ENCODE measurements around the gene KAZN. TPM values are rescaled to one million over a fixed set of nuclear protein-coding genes. Genes with fewer than 3 reads are reported as not detected.
A peak's percentile ranks its signal among the peaks of the same experiment; 100 is the strongest.
"Not testable (repeated sequence)": the region's sequence is repeated elsewhere in the genome, so short reads cannot be mapped to it uniquely, and the experiment has no call there.

Gene KAZN
- total RNA-seq, 1 donor from 2014 or later: 9.4 TPM

DNA sequence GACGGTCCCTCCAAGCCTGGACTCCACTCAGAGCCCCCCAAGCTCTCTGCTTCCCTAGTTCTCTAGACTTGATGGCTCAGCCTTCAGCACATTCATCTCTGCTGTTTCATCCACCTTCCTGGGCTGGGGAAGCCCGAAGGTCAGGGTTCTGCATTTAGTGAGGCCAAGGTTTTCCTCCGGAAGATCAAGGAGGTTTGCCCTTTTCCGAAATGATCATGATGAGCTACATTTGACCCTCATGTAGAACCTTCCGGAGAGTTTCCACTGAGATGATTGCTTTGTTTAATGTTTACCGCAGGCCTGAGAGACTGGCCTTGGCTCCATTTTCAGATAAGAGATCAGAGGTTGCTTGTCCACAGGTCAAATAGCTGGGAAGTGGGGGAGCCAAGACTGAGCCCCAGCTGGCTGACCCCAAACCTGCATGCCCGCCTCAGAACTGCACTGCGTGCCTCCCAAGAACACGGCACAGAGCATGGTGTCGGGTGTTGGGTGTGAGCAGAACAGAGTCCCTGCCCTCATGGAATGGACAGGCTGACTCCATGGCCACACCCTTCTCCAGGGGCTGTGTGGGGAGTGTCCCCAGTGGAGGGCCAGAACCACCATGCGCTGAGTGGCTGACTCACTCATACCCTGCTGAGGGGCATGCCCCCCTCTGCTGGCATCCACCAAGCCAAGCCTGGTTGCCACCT lies 354.3 kb downstream of the KAZN start:
- DNase-seq (ENCODE audit: low spot score): no peak

- DNase-seq (ENCODE audit: low spot score): no peak
These were observed 355.7 kb downstream of the KAZN start for GRCh38 chr1:14954210-14954609.

GRCh38 chr1:14954930-14955329 lies 356.4 kb downstream of the KAZN start:
- no peak for DNase-seq (ENCODE audit: low spot score)

DNA sequence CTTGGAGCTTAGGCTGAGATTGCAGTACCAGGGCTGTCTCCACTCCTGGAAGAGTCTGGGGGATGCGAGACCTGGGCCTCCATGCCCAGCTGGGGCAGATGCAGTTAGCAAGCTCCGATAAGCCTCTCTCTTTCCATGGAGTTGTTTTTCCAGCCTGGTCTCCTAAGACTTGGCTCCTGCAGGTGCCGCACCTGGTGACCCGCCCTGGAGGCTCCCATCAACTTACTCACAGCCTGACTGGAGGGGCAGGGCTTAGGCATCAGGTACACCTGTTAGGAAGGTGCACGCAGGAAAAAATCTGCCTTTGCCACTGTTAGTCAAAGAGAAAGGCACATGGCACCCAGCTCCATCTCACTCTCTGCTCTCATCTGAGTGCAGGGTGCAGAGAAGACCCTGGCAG lies 356.9 kb downstream of the KAZN start:
- DNase-seq (ENCODE audit: low spot score): no peak

DNA sequence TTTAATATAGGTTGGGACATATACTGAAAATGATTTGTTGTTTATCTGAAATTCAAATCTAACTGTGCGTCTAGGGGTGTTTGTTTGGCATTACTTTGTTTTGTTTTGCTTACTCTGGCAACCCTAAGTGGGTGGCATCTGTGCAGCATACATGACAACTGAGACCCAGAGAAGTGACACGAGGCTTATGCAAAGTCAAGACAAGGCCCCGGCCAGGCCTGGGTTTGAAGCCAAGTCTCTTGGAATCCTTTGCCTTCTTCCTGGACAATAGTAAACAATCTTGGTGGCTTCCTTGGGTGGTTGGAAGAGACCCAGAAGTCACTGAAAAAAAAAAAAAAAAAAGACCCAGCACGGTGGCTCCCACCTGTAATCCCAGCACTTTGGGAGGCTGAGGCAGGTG lies 357.5 kb downstream of the KAZN start:
- no peak for DNase-seq (ENCODE audit: low spot score)

GRCh38 chr1:14956579-14957195 lies 358.2 kb downstream of the KAZN start:
- no peak for DNase-seq (ENCODE audit: low spot score)

GRCh38 chr1:14957375-14958098 lies 359.1 kb downstream of the KAZN start:
- DNase-seq (ENCODE audit: low spot score): no peak

DNA sequence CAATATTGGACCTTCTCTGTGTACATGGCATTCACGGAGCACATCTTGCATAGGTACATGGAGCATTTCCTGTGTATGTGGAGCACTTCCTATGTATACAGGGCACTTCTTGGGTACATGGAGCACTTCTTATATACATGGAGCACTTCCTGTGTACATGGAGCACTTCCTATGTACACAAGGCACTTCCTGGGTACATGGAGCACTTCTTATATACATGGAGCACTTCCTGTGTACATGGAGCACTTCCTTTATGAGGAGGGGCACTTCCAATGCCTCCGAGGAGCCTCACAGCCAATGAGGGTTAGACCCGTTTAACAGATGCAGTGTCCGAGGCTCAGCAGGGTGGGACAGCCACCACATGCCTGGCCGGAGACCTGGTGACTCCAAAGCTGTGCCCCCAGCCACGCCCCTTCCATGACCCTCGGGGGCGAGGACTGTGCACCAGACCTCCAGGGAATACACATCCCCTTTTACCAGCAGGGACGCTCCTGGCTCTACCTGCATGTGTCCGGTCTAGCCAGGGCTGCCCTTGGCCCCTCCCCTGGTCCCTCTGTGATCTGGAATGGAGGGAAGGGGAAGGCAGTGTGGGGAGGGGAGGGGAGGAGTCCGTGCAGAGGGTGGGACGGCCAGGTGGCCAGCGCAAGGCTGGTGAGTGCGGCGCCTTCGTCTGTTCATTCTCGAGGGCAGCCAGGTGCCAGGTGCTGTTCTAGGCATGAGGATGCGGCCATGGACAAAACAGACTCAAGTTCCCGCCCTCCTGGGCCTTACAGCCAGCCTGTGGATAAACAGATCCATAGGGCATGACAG lies 360.0 kb downstream of the KAZN start:
- DNase-seq (ENCODE audit: low spot score): no peak

DNA sequence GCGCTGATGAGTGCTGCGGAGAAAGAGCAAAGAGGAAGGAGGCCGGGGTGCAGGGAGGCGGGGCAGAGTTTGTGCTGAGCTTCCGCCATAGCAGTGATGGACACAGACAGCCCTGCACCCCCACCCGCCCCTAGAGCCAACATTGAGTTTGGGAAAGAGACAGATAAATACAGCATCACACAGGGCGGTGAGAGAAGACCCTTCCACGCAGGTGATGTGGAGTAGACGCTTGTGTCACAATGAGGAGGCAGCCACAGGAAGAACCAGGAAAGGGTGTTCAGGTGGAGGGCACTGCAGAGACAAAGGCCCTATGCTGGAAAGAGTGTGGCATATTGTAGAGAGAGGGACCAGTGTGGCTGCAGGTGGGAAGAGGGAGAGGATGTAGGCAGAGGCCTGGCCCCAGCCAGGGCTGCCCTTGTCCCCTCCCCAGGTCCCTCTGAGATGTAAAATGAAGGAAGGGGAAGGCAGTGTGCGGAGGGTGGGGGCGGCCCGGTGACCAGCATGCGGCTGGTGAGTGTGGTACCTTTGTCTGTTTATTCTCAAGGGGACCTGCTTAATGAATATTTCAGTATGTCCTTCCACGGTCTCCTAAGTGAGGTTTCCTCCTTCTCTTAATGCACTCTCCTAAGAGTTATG lies 360.7 kb downstream of the KAZN start:
- DNase-seq (ENCODE audit: low spot score): no peak

DNA sequence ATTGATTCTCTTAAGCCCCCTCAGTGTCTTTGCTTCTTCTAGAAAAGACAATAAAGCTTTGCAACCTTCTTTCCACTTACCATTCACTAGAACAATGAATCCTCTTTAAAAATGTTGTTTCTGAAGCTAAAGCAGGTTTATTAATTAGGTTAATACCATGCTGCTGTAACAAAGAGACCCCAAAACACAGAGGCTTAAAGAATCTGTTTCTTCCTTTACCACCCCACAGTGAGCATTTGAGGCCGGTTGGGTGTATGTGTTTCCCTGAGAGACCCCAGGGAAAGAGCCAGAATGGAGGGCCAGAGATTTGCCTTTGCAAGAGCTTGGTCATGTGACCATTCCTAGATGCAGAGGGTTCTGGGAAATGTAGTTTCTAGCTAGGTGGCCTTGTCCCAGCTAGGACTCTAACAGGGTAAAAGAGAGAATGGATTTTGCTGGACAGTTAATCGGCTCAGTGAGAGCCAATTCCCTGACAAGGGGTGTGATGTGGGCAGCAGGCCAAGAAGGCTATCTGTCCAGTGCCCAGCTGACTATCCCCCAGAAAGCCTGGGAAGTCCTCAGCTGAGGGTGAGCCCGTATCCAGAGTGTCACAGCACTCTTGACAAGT lies 363.3 kb downstream of the KAZN start:
- no peak for DNase-seq (ENCODE audit: low spot score)

DNA sequence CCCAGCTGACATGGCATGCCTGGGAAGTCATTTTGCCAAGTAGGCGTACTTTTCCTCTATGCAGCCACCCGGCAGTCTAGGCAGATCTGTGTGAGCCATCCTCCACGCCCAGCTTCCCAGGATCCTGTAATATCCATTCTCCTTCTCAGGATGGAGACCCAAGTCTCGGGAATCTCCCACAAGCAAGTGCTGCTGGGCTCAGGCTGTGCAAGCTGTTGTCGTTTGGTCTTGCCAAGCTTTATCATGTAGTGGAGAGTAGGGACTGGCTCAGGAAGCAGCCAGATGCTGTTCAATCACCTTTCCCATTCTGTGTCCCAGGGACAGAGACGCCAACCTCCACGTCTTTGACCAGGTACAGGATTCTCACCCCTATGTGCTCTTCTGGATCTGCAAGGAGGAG lies 363.9 kb downstream of the KAZN start:
- DNase-seq (ENCODE audit: low spot score): no peak

DNA sequence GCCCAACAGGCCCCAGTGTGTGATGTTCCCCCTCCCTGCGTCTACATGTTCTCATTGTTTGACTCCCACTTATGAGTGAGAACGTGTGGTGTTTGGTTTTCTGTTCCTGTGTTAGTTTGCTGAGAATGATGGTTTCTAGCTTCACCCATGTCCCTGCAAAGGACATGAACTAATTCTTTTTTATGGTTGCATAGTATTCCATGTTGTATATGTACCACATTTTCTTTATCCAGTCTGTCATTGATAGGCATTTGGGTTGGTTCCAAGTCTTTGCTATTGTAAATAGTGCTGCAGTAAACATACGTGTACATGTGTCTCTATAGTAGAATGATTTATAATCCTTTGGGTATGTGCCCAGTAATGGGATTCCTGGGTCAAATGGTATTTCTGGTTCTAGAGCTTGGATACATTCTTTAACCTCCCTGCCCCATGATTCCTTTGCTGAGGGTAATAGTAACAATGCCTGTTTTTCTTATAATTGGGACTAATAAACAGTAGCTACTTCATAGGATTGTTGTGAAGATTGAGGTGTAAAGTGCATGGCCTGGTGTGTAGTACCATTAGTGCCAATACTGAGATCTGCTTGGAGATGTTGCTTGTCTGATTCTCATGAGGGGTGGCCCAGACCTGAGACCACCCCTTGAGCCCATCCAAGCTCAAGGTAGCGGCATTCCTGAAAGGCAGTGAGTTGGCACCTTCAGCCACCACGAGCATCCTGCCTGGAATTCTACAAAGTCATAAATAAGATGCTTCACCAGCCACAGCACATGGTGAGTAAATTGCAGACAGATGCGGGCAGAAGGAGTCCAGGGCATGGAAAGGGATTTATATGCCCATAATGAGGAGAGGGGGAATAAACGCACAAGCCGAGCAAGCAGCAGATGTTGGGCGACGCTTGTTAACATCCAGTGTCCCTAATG lies 365.6 kb downstream of the KAZN start:
- DNase-seq (ENCODE audit: low spot score): not testable (repeated sequence)

GRCh38 chr1:14964711-14965055 lies 366.2 kb downstream of the KAZN start:
- DNase-seq (ENCODE audit: low spot score): no peak

- DNase-seq (ENCODE audit: low spot score): peak; percentile 84
These were observed 369.9 kb downstream of the KAZN start for GRCh38 chr1:14968251-14968851.

- no peak for DNase-seq (ENCODE audit: low spot score)
These were observed 370.5 kb downstream of the KAZN start for GRCh38 chr1:14969006-14969405.

DNA sequence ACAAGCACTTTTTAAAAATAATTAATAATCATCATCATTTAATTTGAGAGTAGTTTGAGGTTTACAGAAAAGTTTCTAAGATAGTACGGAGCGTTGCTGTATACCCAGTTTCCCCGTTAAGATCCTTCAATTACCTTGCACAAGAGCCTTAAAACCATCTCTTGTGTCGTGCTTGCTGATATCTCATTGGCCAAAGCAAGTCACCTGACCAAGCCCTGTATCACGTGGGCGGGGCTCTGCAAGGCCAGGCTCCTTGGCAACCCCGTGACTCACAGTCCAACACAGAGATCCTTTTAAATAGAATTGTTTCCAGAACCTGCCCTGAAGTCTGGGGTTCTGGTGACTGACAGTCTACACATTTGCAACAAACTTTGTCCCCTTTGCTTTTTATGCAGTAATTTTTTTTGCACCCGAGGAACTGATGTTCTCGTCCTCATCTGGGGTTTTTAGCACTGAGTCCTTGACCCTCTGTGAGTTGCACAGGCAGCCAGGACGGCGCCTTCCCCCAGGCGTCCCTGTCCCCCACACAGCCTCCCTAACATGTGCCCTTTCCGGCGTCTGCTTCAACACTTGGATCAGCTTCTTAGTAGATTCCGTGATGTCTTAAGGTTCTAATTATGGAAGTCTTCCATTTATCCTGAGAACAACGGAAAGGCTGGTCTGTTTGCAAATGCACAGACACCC lies 371.8 kb downstream of the KAZN start:
- peak; percentile 84 for DNase-seq (ENCODE audit: low spot score)

- DNase-seq (ENCODE audit: low spot score): no peak
These were observed 372.3 kb downstream of the KAZN start for GRCh38 chr1:14970799-14971141.

DNA sequence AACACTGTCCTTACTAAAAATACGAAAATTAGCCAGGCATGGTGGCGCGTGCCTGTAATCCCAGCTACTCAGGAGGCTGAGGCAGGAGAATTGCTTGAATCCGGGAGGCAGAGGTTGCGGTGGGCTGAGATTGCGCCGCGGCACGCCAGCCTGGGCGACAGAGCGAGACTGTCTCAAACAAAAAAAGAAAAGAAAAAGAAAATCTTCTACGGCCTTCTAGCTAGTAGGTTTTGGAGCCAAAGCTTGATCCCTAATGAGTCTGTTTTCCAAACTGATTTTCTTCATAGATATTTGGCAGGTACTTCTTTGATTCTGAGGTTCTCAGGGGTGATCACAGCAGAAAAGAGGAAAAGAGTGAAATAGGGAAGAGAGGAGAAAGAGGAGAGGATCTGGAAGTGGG lies 372.7 kb downstream of the KAZN start:
- no peak for DNase-seq (ENCODE audit: low spot score)

GRCh38 chr1:14972107-14972506 lies 373.6 kb downstream of the KAZN start:
- DNase-seq (ENCODE audit: low spot score): no peak
